Osteoblast (primary cell): ENCODE measurements around the gene FAM81A. TPM values are rescaled to one million over a fixed set of nuclear protein-coding genes. Genes with fewer than 3 reads are reported as not detected.

Experiments used
- DNase-seq: peaks from one replicate; pipeline ENCODE4 v3.0.0; 2011; ENCODE audit warnings: low spot score, mixed read lengths; ENCODE audit not compliant: insufficient read length; ENCODE audit errors: missing footprints
- H2AFZ ChIP-seq: 2 replicates; pipeline ENCODE4 v1.6.0; 2011; ENCODE audit warnings: mild to moderate bottlenecking, low read length
- H3K27ac ChIP-seq: 2 replicates; pipeline ENCODE4 v1.5.1; 2011; ENCODE audit warnings: mild to moderate bottlenecking, low read depth, low read length, moderate library complexity
- H3K27me3 ChIP-seq: 2 replicates; pipeline ENCODE4 v1.6.0; 2012; ENCODE audit warnings: mild to moderate bottlenecking, control low read depth, inconsistent platforms, low read length, moderate library complexity; ENCODE audit not compliant: insufficient read depth
- H3K36me3 ChIP-seq: 2 replicates; pipeline ENCODE4 v1.5.1; 2011; ENCODE audit warnings: mild to moderate bottlenecking, low read length, control low read depth, moderate library complexity; ENCODE audit not compliant: insufficient read depth
- H3K4me1 ChIP-seq: 2 replicates; pipeline ENCODE4 v1.5.1; 2011; ENCODE audit warnings: mild to moderate bottlenecking, low read length, control low read depth, moderate library complexity; ENCODE audit not compliant: insufficient read depth
- H3K4me2 ChIP-seq: 2 replicates; pipeline ENCODE4 v1.6.0; 2011; ENCODE audit warnings: mild to moderate bottlenecking, low read length; ENCODE audit not compliant: insufficient read depth
- H3K4me3 ChIP-seq: fragments of 200-600 bp; sonication (generic); 3 replicates; pipeline ENCODE4 v1.5.1; 2012; ENCODE audit warnings: mild to moderate bottlenecking, low read length, inconsistent platforms; ENCODE audit not compliant: insufficient read depth
- H3K79me2 ChIP-seq: 2 replicates; pipeline ENCODE4 v1.6.0; 2012; ENCODE audit warnings: mild to moderate bottlenecking, low read length, control low read depth, inconsistent platforms; ENCODE audit not compliant: insufficient read depth
- H3K9me3 ChIP-seq: 2 replicates; pipeline ENCODE4 v1.5.1; 2011; ENCODE audit warnings: low read depth, low read length, control low read depth
- H4K20me1 ChIP-seq: 2 replicates; pipeline ENCODE4 v1.6.0; 2012; ENCODE audit warnings: mild to moderate bottlenecking, low read length, control low read depth; ENCODE audit not compliant: insufficient read depth
- total RNA-seq: library from RNA; depleted of rRNA; stranded (reverse); fragments of >200 nt; gene quantifications from 2 replicates; pipeline ENCODE4 v1.2.3, GENCODE V29; 2012
- TF ChIP-seq, protein P1 (sequence below): IDR thresholded peaks from 2 replicates; pipeline ENCODE4 v1.5.1; 2011; ENCODE audit warnings: mild to moderate bottlenecking, low read depth, low read length, moderate library complexity; ENCODE audit errors: extremely low read depth

Gene FAM81A
- total RNA-seq, 1 donor, result 0.72 TPM

DNA sequence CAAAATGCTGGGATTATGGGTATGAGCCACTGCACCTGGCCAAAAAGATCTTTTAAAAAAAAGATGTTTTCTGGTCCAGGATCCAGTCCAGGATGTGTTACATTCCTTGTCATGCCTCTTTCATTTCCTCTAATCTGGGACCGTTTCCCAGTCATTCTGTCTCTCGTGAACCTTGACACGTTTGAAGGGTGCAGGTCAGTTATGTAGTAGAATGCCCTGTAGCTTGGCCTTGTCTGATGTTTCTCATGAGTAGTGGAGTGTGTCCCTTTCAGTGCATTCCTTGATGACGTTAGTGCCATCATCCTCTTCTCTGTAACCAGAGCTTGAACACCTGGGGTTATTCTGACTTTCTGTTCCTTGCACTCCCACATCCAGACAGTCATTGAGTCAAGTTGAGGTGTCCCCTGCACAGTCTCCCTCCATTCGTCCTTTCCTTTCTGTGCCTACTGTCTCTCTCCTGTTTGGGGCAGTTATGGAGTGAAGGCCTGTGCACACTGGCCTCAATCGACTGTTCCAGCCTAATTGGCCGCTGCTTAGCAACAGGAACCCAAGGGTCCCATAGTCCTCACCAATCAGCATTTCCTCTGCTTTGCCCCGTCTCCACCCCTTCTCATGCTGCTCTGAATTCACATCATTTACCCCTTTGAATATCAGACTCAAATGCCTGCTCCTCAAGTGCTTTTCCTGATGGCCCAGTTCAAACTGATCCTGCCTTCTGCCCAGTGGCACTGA is 5.5 kb downstream of the FAM81A start:
- Histone ChIP-seq H2AFZ (no peak overlapping the region), H3K79me2 (no peaks in the 10 kb centered on the region), H3K4me3 (no peak overlapping the region), H3K27me3 (peaks cover 10% of the 10 kb centered on the region), H3K36me3 (no peaks in the 10 kb centered on the region), H3K4me2 (no peak overlapping the region), H3K27ac (no peak overlapping the region), H3K9me3 (no peaks in the 10 kb centered on the region), H3K4me1 (no peaks in the 10 kb centered on the region), H4K20me1 (no peaks in the 10 kb centered on the region)
- no peak for DNase-seq
- TF ChIP-seq, protein P1, sequence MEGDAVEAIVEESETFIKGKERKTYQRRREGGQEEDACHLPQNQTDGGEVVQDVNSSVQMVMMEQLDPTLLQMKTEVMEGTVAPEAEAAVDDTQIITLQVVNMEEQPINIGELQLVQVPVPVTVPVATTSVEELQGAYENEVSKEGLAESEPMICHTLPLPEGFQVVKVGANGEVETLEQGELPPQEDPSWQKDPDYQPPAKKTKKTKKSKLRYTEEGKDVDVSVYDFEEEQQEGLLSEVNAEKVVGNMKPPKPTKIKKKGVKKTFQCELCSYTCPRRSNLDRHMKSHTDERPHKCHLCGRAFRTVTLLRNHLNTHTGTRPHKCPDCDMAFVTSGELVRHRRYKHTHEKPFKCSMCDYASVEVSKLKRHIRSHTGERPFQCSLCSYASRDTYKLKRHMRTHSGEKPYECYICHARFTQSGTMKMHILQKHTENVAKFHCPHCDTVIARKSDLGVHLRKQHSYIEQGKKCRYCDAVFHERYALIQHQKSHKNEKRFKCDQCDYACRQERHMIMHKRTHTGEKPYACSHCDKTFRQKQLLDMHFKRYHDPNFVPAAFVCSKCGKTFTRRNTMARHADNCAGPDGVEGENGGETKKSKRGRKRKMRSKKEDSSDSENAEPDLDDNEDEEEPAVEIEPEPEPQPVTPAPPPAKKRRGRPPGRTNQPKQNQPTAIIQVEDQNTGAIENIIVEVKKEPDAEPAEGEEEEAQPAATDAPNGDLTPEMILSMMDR, result no peak

DNA sequence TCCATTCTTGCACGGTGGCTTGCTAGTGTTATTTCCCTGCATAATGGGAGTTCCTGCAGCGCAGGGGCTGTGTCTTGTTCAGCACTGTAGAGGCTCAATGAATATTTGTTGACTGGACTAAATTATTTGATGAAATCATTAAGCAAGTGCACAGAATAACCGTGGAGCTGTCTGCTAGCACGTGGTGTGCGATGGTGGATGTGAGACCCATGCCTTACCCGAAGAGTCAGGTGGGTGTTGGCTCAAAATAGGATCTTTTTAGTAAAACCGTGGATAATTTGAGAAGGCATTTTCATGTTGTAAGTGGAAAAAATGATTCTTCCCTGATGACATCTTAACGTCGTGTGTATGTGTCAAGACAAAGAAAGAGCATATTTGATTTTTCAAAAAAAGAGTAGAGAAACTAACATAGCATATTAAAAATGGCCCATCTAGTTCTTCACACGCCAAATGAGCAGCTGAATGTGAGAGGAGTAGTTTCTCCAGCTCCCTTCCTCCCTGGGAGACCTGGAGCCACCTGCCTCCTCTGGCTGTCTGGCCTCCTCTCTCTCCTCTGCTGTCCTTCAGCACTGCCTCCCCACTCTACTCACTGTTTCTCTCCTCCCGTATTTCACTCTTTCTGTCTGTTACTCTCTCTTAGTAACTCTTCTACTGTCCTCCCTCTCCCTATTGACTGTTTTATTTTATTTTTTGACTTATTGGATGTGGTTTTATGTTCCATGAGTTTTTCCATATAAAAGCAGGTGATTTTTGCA is 6.3 kb downstream of the FAM81A start:
- peaks cover 7% of the 10 kb centered on the region for H3K27me3 ChIP-seq
- H3K4me1 ChIP-seq, result no peaks in the 10 kb centered on the region
- peak; percentile 30 for DNase-seq
- H3K9me3 ChIP-seq, result no peaks in the 10 kb centered on the region
- H4K20me1 ChIP-seq, result no peaks in the 10 kb centered on the region
- H3K27ac ChIP-seq, result no peak overlapping the region
- TF ChIP-seq, protein P1, result no peak
- no peak overlapping the region for H2AFZ ChIP-seq
- H3K79me2 ChIP-seq, result no peaks in the 10 kb centered on the region
- H3K36me3 ChIP-seq, result no peaks in the 10 kb centered on the region
- no peak overlapping the region for H3K4me2 ChIP-seq
- no peak overlapping the region for H3K4me3 ChIP-seq

DNA sequence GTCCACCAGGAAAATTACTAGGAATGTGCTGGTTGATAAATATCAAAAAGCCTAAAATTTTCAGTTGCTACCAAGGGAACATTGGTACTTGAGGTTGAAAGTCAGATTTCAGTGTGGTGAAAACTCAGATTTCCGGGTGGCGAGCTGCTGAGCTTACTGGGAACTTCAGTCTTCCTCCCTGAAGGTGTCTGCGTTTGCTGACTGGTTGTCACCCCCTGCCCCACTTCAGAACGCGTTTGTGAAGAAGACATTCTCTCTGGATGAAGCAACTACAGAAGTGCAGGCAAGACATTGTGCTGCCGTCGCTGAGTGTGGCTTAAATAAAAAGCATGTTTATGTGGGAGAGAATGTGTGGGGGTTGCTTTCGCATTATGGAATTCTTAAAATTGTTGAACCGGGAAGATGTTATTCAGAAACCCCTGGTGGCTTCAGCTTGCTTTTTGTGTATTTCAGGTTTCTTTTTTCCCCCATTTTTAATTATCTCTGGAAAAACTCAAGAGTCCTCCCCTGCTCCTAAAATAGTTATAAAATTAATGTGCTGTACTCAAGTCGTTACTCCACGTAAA is 7.1 kb downstream of the FAM81A start:
- no peaks in the 10 kb centered on the region for H4K20me1 ChIP-seq
- no peaks in the 10 kb centered on the region for H3K79me2 ChIP-seq
- H3K4me1 ChIP-seq, result no peaks in the 10 kb centered on the region
- H3K4me2 ChIP-seq, result peak overlapping the region; percentile 73
- peak overlapping the region; percentile 11 for H3K4me3 ChIP-seq
- DNase-seq, result no peak
- H3K9me3 ChIP-seq, result no peaks in the 10 kb centered on the region
- H2AFZ ChIP-seq, result peak overlapping the region; percentile 77
- H3K36me3 ChIP-seq, result no peaks in the 10 kb centered on the region
- H3K27ac ChIP-seq, result no peak overlapping the region
- TF ChIP-seq, protein P1, result no peak
- H3K27me3 ChIP-seq, result peaks cover 3% of the 10 kb centered on the region
